ENCODE data around the gene SPTBN4. TPM values are rescaled to one million over a fixed set of nuclear protein-coding genes. Genes with fewer than 3 reads are reported as not detected.

The SPTBN4 gene
- total and polyA plus RNA-seq, 10 of the 15 experiments (the other 5 are each of a cell fraction or from before 2014, with no cell fraction given): 0.04 to 1.1 (median 0.34) TPM; not detected in 1

GRCh38 chr19:40559394-40559793 lies 92.6 kb downstream of the SPTBN4 start:
- FAIRE-seq: no peak
- ChIA-PET SMC1A (ENCODE audit: uncharacterized antibody, unreplicated experiment) (interaction anchor here (0.6 to 0.9 kb wide), 2 partner anchors 19 to 442 kb away, joined by 3 read pairs; no protein-coding TSS in a partner anchor), POLR2A (no interaction called here), RAD21 (ENCODE audit: unreplicated experiment) (no interaction called here), CTCF (interaction anchor here (1.4 to 1.6 kb wide), 2 partner anchors 10 to 11 kb away, joined by 4 to 5 read pairs; no protein-coding TSS in a partner anchor)
- no peaks in the 10 kb centered on the region for H3K9me3 ChIP-seq (replicated peaks; ENCODE audit: control insufficient read depth, insufficient read depth, low read length)
- no peaks in the 10 kb centered on the region for H3K79me2 ChIP-seq (ENCODE audit: control insufficient read depth, insufficient read depth, low read length)
- H3K4me1 ChIP-seq (ENCODE audit: control insufficient read depth, insufficient read depth, low read length): no peaks in the 10 kb centered on the region
- no TSS peak for BruUV-seq (replicated peaks)
- H3K9ac ChIP-seq (ENCODE audit: control insufficient read depth, insufficient read depth, low read length): no peak overlapping the region
- no peaks in the 10 kb centered on the region for H3K36me3 ChIP-seq (ENCODE audit: control insufficient read depth in 2 of 2, insufficient read depth in 2 of 2, low read length in 1 of 2)
- no peak for TF ChIP-seq RB1 (IDR thresholded peaks at IDR 0.05; ENCODE audit: borderline replicate concordance)
- no peak for TF ChIP-seq POLR2AphosphoS5 (IDR thresholded peaks at IDR 0.05; ENCODE audit: low read length)
- TF ChIP-seq MYB (IDR thresholded peaks at IDR 0.05; ENCODE audit: borderline replicate concordance, low read depth, low read length): no peak
- no peak for TF ChIP-seq SPI1 (IDR thresholded peaks at IDR 0.05; ENCODE audit: borderline replicate concordance, insufficient read depth, low read depth, low read length)
- TF ChIP-seq HDAC6 (IDR thresholded peaks at IDR 0.05; ENCODE audit: unreplicated experiment): no peak
- H3K4me3 ChIP-seq: no peak overlapping the region
- H3K4me2 ChIP-seq (ENCODE audit: control insufficient read depth, insufficient read depth): no peak overlapping the region
- in situ Hi-C loops (cut with MboI) (no loop called here), intact Hi-C loops (cut with micrococcal nuclease; ENCODE audit: unreplicated experiment) (no loop called here)
- H4K20me1 ChIP-seq (ENCODE audit: control insufficient read depth, insufficient read depth): no peaks in the 10 kb centered on the region
- no peak overlapping the region for H3K27ac ChIP-seq (ENCODE audit: control insufficient read depth, insufficient read depth)
- WGBS (ENCODE audit: insufficient coverage, insufficient replicate concordance, low lambda C conversion rate, missing lambda C conversion rate): 73% methylated on average over 3 of the region's 3 CpGs
- no peak for DNase-seq (ENCODE audit: low read depth, low spot score)
- no peak for ATAC-seq
- H3K27me3 ChIP-seq (replicated peaks in 1 of 2; ENCODE audit: control insufficient read depth in 2 of 2, insufficient read depth in 2 of 2, low read length in 1 of 2): peaks cover 0 to 5% of the 10 kb centered on the region in 2 experiments; a peak in 2 of 4 replicates
- H2AFZ ChIP-seq (ENCODE audit: control insufficient read depth, low read depth, low read length): no peak overlapping the region

GRCh38 chr19:40560092-40560507 lies 93.3 kb downstream of the SPTBN4 start:
- intact Hi-C loops (cut with micrococcal nuclease; ENCODE audit: unreplicated experiment) (no loop called here), in situ Hi-C loops (cut with MboI) (no loop called here)
- no peaks in the 10 kb centered on the region for H3K4me1 ChIP-seq (ENCODE audit: control insufficient read depth, insufficient read depth, low read length)
- no peak overlapping the region for H3K9ac ChIP-seq (ENCODE audit: control insufficient read depth, insufficient read depth, low read length)
- FAIRE-seq (no peak), DNase-seq (ENCODE audit: low read depth, low spot score) (no peak), ATAC-seq (no peak)
- H3K27ac ChIP-seq (ENCODE audit: control insufficient read depth, insufficient read depth): no peak overlapping the region
- RAD21 ChIA-PET (ENCODE audit: unreplicated experiment): no interaction called here
- SMC1A ChIA-PET (ENCODE audit: uncharacterized antibody, unreplicated experiment): no interaction called here
- no peaks in the 10 kb centered on the region for H3K36me3 ChIP-seq (ENCODE audit: control insufficient read depth in 2 of 2, insufficient read depth in 2 of 2, low read length in 1 of 2)
- H2AFZ ChIP-seq (ENCODE audit: control insufficient read depth, low read depth, low read length): no peak overlapping the region
- peaks cover 0 to 2% of the 10 kb centered on the region in 2 experiments; a peak in 1 of 4 replicates for H3K27me3 ChIP-seq (replicated peaks in 1 of 2; ENCODE audit: control insufficient read depth in 2 of 2, insufficient read depth in 2 of 2, low read length in 1 of 2)
- WGBS (ENCODE audit: insufficient coverage, insufficient replicate concordance, low lambda C conversion rate, missing lambda C conversion rate): 61% methylated on average over 13 of the region's 20 CpGs
- no peaks in the 10 kb centered on the region for H3K9me3 ChIP-seq (replicated peaks; ENCODE audit: control insufficient read depth, insufficient read depth, low read length)
- H3K4me3 ChIP-seq: no peak overlapping the region
- POLR2A ChIA-PET: no interaction called here
- no TSS peak for BruUV-seq (replicated peaks)
- H4K20me1 ChIP-seq (ENCODE audit: control insufficient read depth, insufficient read depth): no peaks in the 10 kb centered on the region
- H3K4me2 ChIP-seq (ENCODE audit: control insufficient read depth, insufficient read depth): no peak overlapping the region
- CTCF ChIA-PET: interaction anchor here (1.4 kb wide), 1 partner anchor 11 kb away, joined by 4 read pairs; no protein-coding TSS in a partner anchor
- H3K79me2 ChIP-seq (ENCODE audit: control insufficient read depth, insufficient read depth, low read length): no peaks in the 10 kb centered on the region
- TF ChIP-seq NBN (IDR thresholded peaks at IDR 0.05): no peak
- TF ChIP-seq, protein P1, sequence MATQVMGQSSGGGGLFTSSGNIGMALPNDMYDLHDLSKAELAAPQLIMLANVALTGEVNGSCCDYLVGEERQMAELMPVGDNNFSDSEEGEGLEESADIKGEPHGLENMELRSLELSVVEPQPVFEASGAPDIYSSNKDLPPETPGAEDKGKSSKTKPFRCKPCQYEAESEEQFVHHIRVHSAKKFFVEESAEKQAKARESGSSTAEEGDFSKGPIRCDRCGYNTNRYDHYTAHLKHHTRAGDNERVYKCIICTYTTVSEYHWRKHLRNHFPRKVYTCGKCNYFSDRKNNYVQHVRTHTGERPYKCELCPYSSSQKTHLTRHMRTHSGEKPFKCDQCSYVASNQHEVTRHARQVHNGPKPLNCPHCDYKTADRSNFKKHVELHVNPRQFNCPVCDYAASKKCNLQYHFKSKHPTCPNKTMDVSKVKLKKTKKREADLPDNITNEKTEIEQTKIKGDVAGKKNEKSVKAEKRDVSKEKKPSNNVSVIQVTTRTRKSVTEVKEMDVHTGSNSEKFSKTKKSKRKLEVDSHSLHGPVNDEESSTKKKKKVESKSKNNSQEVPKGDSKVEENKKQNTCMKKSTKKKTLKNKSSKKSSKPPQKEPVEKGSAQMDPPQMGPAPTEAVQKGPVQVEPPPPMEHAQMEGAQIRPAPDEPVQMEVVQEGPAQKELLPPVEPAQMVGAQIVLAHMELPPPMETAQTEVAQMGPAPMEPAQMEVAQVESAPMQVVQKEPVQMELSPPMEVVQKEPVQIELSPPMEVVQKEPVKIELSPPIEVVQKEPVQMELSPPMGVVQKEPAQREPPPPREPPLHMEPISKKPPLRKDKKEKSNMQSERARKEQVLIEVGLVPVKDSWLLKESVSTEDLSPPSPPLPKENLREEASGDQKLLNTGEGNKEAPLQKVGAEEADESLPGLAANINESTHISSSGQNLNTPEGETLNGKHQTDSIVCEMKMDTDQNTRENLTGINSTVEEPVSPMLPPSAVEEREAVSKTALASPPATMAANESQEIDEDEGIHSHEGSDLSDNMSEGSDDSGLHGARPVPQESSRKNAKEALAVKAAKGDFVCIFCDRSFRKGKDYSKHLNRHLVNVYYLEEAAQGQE (IDR thresholded peaks at IDR 0.05; ENCODE audit: low read depth, low read length): no peak
- TF ChIP-seq IRF3 (IDR thresholded peaks at IDR 0.05): no peak
- TF ChIP-seq MYB (IDR thresholded peaks at IDR 0.05; ENCODE audit: borderline replicate concordance, low read depth, low read length): no peak
- TF ChIP-seq, protein P2, sequence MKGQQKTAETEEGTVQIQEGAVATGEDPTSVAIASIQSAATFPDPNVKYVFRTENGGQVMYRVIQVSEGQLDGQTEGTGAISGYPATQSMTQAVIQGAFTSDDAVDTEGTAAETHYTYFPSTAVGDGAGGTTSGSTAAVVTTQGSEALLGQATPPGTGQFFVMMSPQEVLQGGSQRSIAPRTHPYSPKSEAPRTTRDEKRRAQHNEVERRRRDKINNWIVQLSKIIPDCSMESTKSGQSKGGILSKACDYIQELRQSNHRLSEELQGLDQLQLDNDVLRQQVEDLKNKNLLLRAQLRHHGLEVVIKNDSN (IDR thresholded peaks at IDR 0.05; ENCODE audit: borderline replicate concordance, extremely low read length, insufficient read depth, low read depth, low read length): no peak
- no peak for TF ChIP-seq ZNF384 (IDR thresholded peaks at IDR 0.05; ENCODE audit: borderline replicate concordance, low read depth, low read length)
- no peak for TF ChIP-seq ZNF622 (IDR thresholded peaks at IDR 0.05)
- no peak for TF ChIP-seq POU2F2 (IDR thresholded peaks at IDR 0.05; ENCODE audit: borderline replicate concordance, low read depth, low read length)
- TF ChIP-seq SREBF1 (IDR thresholded peaks at IDR 0.05; ENCODE audit: low read length): no peak
